ENCODE results near the gene MYCBPAP.

Gene MYCBPAP, protein sequence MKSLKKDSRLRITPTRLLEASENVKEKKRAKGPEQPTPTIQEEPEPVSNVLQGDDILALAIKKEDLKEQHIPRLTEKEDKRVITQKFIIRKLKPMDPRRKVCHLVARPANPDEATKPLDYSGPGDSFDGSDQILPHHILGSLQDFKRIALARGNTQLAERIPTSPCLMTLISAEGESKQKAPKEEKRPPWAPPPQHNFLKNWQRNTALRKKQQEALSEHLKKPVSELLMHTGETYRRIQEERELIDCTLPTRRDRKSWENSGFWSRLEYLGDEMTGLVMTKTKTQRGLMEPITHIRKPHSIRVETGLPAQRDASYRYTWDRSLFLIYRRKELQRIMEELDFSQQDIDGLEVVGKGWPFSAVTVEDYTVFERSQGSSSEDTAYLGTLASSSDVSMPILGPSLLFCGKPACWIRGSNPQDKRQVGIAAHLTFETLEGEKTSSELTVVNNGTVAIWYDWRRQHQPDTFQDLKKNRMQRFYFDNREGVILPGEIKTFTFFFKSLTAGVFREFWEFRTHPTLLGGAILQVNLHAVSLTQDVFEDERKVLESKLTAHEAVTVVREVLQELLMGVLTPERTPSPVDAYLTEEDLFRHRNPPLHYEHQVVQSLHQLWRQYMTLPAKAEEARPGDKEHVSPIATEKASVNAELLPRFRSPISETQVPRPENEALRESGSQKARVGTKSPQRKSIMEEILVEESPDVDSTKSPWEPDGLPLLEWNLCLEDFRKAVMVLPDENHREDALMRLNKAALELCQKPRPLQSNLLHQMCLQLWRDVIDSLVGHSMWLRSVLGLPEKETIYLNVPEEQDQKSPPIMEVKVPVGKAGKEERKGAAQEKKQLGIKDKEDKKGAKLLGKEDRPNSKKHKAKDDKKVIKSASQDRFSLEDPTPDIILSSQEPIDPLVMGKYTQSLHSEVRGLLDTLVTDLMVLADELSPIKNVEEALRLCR

GRCh38 chr17:50507871-50508572, at the start of gene MYCBPAP:
Gene MYCBPAP (plus strand): TSS chr17:50508439. CDS start chr17:50508675, 236 bp downstream.
- no peak for FAIRE-seq

DNA sequence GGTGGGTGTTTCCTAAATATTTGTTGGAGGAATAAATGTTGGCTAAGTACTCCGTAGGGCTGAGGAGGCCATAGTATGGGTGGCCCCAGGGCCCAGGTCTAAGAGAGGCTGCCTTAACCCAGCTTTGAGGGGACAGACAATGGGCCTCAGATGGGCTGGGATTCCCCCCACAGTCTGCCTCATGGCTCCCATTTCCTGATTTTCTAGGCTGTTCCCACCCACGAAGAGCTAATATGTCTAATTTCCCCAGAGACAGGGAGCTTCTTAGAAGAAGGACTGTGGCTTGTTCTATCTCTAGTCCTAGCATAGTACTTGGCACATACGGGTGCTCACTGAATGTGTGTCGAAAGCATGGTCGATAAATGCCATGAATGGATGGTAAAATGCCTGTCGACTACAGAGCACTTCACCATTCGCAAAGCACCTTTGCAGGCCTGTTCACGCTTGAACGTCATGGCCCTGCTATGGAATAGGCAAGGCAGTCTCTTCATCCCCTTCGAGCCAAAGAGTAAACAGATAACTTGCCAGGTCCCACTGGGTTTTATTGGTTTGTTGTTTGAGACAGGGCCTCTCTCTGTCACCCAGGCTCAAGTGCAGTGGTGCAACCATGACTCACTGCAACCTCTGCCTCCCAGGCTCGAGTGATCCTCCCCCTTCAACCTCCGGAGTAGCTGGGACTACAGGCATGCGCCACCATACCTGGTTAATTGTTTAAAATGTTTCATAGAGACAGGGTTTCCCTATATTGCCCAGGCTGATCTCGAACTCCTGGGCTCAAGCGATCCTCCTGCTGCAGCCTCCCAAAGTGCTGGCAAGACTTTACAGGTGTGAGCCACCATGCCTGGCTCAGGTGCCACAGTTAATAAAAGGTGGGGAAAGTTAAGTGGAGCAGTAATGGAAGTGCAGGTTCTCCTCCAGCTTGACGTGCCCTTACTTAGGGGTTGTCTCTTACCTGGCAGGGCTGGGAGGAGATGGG, 49.2 kb upstream of the MYCBPAP start:
- no peak for FAIRE-seq

DNA sequence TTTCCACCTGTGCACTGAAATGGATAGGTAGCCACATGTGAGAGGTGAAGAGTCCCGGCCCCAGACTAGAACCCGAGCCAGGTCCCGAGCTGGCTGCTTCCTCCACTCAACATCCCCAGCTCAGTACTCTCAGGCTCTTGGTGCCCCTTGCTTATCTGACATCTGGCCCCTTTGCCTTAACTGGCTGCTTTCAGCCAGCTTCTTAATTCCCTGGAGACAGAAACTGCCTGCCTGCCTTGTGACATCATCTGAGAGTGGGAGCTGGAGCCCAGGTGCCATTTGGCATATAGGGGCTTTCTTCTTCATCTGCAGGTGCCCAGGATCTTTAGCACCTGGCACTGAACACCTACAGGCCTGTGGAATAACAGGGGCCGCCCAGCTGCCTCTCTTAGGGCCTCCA, 48.5 kb upstream of the MYCBPAP start:
- FAIRE-seq, result no peak

GRCh38 chr17:50460831-50461526, 47.3 kb upstream of the MYCBPAP start:
- FAIRE-seq, result no peak

DNA sequence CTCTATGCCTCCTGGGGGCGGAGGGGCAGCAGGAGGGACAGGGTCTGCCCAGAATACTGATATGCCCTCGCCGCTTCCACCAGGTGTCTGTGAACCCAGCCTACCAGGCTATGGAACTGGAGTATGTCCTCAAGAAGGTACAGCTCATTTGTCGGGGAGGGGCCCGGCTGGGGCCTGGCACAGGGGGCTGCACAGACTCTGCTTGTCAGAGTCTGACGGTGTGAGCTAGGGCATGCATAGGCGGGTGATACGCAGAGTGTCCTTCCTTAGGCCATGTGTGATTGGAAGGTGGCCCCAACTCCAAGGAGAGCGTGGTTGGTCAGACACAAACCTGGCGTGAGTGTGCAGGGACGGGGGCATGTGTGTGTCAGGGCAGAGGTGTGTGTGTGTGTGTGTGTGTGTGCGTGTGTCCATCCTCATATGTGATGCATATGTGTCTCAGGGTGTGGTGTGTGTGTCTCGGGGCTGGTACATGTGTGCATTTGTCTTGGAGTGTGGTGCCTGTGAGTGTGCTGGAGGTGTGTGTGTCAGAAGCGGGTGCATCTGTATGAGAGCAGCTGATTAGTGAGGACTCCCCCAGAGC, 46.6 kb upstream of the MYCBPAP start:
- no peak for FAIRE-seq

- no peak for FAIRE-seq
These were observed 45.8 kb upstream of the MYCBPAP start for GRCh38 chr17:50462446-50462845.

DNA sequence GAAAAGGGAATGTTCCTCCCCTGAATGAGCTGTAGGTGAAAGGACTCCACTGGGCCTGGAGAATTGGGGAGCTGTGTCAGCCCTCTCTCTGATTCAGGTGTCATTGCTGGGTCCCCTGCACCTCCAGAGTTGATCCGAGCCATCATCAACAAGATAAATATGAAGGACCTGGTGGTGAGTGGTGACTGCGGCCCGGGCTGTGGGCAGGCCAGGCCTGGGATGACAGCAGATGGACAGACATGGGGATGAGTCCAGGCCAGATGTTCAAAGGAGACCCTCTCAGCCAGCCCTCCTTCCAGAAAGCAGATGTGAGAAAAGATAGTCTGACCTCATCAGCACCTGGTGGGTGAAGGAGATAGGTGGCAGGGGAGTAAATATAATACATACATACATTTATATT, 44.1 kb upstream of the MYCBPAP start:
- no peak for FAIRE-seq

- no peak for FAIRE-seq
These were observed 43.5 kb upstream of the MYCBPAP start for GRCh38 chr17:50464736-50465135.

GRCh38 chr17:50465171-50465570, 43.1 kb upstream of the MYCBPAP start:
- FAIRE-seq, result no peak

- no peak for FAIRE-seq
These were observed 42.6 kb upstream of the MYCBPAP start for GRCh38 chr17:50465635-50466034.

DNA sequence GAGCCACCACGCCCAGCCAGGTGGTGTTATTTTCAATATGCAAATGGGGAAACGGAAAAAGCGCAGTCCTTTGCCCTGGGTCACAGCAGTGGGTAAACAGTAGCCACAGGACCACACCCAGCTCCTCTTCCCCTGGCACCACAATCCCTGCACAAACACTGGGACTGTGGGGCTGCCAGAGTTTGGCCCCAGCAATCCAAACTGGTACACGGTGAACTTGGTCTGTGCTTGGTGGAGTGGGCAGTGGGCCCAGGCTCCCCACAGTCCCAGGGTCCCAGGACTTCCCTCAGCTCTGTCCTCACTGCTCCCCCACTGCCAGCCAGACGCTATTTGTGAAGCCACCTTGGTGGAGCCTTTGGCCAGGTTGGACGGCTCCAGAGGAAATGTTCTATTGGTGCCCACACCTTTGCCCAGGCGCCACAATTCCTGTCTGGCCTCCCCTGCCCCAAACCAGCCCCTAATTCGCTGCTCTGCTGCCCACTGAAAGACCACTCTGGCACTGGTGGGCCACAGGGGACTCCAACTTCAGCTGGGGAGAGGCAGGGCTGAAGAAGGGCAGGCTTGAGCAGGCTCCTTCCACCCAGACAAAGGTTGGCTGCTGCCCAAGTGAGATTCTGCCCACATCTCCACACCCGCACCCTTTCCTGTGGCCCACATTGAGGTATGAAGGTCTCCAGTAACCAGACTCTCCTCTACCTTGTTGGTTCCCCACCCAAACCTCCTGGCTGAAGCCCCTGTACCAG, 41.7 kb upstream of the MYCBPAP start:
- FAIRE-seq, result no peak

DNA sequence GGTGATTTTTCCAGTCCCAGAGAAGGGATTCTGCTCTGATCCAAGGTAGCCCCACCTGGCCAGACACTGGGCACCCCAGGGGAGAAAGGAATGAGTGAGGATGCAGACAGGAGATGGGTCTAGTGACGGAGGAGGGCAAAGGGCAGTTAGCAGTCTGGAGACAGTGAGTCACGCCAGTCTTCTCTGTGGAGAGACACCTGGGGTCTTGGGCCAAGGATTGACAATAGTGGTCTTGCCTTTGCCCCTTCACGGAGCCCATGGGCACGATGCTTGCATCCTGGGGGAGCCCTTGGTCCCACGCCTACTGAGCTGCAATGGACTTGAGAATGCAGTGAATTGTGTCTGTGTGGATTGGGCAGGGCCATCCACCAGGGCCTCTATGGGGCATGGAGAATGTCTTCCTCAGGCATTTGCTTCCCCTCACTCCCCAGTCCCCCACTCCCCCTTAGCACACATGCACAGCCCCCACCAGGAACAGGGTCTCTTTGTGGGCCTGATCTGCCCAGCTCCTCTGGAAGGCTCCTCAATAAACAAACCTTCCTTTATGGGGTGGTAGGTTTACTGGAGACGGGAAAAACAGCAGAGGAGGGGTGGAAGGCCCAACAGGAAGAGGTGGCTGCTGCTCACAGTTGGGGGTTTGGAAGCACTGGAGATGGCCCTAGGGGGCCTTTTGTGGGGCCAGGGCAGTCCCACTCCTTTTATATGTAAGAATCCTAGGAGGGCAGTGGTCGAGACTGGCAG, 41.0 kb upstream of the MYCBPAP start:
- no peak for FAIRE-seq

- FAIRE-seq, result no peak
These were observed 40.4 kb upstream of the MYCBPAP start for GRCh38 chr17:50467855-50468303.

DNA sequence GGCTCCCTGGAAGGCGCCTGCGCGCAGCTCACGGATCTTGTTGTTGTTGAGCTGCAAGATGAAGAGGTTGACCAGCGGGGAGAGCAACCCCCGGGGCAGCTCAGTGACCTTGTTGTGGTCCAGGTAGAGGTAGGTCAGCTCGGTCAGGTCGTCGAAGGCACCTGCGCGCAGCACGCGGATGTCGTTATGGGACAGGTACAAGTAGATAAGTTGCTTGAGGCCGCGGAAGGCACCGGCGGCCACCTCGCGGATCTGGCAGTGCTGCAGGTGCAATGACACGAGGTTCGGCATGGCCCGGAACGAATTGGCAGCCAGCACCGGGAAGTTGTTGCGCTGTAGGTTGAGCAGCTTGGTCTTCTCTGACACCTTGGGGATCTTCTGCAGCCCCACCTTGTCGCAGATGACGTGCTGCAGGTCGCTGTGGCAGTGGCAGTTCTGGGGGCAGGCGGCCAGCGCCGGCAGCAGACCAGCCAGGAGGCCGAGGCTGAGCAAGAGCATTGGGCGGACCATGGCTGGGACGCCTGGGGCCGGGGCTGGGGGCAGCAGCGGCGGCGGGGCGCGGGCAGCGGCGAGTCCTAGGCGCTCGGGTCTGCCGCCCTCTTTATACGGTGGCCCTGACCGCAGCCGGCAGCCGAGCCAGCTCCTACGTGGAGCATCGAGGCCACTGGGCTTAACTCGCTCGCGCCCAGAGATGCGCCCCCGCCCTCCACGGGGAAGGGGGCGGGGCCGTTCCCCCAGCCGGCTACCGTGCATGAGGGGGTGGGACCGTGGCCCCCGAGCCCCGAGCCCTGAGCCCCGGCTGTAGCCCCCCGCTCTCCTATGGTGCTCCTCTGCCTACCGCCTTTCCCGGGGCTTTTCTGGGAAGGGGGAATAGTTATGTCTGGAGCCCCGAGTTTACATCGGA, 39.7 kb upstream of the MYCBPAP start, which contains the start of gene CHAD:
TSS of gene CHAD (minus strand) at position 577 of the 904 bp plus-strand sequence. CDS start at position 510, 67 bp downstream.
- FAIRE-seq, result no peak

DNA sequence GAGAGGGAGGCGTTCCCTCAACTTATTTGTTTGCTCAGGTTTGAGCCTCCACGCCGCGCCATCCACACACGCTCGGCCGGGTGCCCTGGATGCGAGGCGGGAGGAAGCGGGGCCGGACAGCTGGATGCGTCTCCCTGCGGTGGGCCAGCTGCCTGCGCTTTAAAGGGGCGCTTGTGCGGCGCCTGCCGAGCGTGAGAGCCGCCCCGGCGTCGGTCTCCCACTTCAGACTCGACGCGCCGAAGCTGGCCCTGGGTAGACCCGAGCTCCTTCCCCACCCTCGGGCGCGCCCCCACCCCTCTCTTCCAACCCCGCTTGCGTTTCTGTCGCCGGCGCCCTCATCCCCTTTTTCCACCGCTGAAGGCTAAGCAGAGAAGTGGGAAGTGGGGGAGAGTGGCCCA, 39.0 kb upstream of the MYCBPAP start:
- FAIRE-seq, result no peak

DNA sequence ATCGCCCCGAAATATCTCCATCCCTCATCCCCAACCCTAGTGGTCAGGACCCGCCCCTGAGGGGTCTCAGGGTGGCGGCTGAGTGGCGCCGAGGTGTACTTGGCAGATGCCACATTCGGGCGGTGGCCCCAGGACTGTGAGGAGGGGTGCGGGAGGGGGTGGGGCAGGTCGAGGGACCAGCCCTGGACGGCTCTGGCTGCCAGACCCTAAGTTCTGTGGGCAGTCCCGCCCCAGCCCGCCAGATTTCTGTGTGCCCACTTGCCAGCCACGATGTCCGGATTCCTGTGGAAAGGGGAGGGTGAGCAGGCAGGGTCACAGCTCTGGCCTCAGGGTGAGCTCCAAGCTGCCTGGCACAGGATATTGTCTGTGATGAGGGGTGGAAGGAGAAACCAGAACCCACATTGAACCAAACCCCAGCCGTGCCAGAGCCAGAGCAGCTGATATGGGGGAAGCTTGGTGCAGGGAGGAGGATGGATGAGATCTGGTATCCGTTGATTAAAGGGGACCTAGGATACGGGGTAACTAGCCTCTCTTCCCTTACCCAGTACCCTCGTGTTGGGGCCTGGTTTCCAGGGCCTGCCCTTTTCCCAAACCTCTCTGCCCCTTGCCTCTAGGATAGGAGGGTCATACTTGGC, 38.5 kb upstream of the MYCBPAP start:
- FAIRE-seq, result no peak

- FAIRE-seq, result no peak
These were observed 37.8 kb upstream of the MYCBPAP start for GRCh38 chr17:50470426-50470825.

Data from endometrium (tissue), 2 donors.